Liver (tissue), 9 donors: ENCODE results near the gene SLC14A1. TPM values are rescaled to one million over a fixed set of nuclear protein-coding genes. Genes with fewer than 3 reads are reported as not detected.

Experiments used
- DNase-seq: peaks from one replicate; pipeline ENCODE4 v3.0.0-alpha.2; 2017; ENCODE audit warnings: low spot score
- H3K27ac ChIP-seq, 2 donors: one replicate each; pipeline ENCODE4 v1.7.0; 2013; ENCODE audit warnings: inconsistent platforms in 2 of 2, low read length in 2 of 2, control low read depth in 1 of 2, low read depth in 1 of 2, mild to moderate bottlenecking in 1 of 2
- H3K27me3 ChIP-seq, 4 donors: one replicate each; pipeline versions ENCODE4 v1.6.1 to v1.7.0; 2013; ENCODE audit warnings: low read length in 3 of 4, inconsistent platforms in 1 of 4, mild to moderate bottlenecking in 1 of 4, moderate library complexity in 1 of 4; ENCODE audit not compliant: control insufficient read depth in 4 of 4, insufficient read depth in 4 of 4
- H3K36me3 ChIP-seq, 4 donors: one replicate each; pipeline versions ENCODE4 v1.6.1 to v1.7.0; 2013; ENCODE audit warnings: low read length in 3 of 4, mild to moderate bottlenecking in 3 of 4, low read depth in 1 of 4, moderate library complexity in 1 of 4; ENCODE audit not compliant: control insufficient read depth in 4 of 4, insufficient read depth in 3 of 4
- H3K4me1 ChIP-seq, 4 donors: one replicate each; pipeline versions ENCODE4 v1.6.1 to v1.7.0; 2013; ENCODE audit warnings: low read length in 3 of 4, mild to moderate bottlenecking in 3 of 4, moderate library complexity in 1 of 4; ENCODE audit not compliant: control insufficient read depth in 4 of 4, insufficient read depth in 4 of 4
- H3K4me3 ChIP-seq, 3 donors: one replicate each; pipeline versions ENCODE4 v1.6.1 to v1.7.0; 2013; ENCODE audit warnings: low read length in 3 of 3, control low read depth in 1 of 3, low read depth in 1 of 3, mild to moderate bottlenecking in 1 of 3
- H3K9ac ChIP-seq, 2 donors: one replicate each; pipeline ENCODE4 v1.7.0; 2013; ENCODE audit warnings: low read length in 2 of 2, mild to moderate bottlenecking in 2 of 2, moderate library complexity in 2 of 2, control low read depth in 1 of 2, low read depth in 1 of 2
- H3K9me3 ChIP-seq, 4 donors: one replicate each; pipeline versions ENCODE4 v1.6.1 to v1.7.0; 2013; ENCODE audit warnings: low read length in 3 of 4; ENCODE audit not compliant: control insufficient read depth in 4 of 4
- ATF3 ChIP-seq: IDR thresholded peaks from 2 replicates; pipeline ENCODE4 v1.6.1; 2016; ENCODE audit warnings: antibody characterized with exemption
- CTCF ChIP-seq: fragments of 150-350 bp; IDR thresholded peaks from 2 replicates; pipeline ENCODE4 v1.5.1; 2017; ENCODE audit warnings: improper control_type of control experiment, low read depth, low read length; ENCODE audit not compliant: missing input control
- EGR1 ChIP-seq, 2 donors: IDR thresholded peaks; 2 replicates each; pipeline ENCODE4 v1.6.1; 2016 to 2018; ENCODE audit warnings: antibody characterized with exemption in 2 of 2, low read depth in 2 of 2
- FOXA1 ChIP-seq: IDR thresholded peaks from 2 replicates; pipeline ENCODE4 v1.6.1; 2016; ENCODE audit warnings: antibody characterized with exemption
- FOXA2 ChIP-seq: IDR thresholded peaks from 2 replicates; pipeline ENCODE4 v1.6.1; 2016; ENCODE audit warnings: antibody characterized with exemption
- GABPA ChIP-seq, 2 donors: IDR thresholded peaks in 1 of 2; conservative IDR thresholded peaks in 1 of 2; 2 replicates each; pipeline ENCODE4 v1.6.1; 2016; ENCODE audit warnings: antibody characterized with exemption in 2 of 2, mild to moderate bottlenecking in 1 of 2, moderate library complexity in 1 of 2
- HNF4A ChIP-seq, 2 donors: conservative IDR thresholded peaks; 2 replicates each; pipeline ENCODE4 v1.6.1; 2016; ENCODE audit warnings: antibody characterized with exemption in 2 of 2, mild to moderate bottlenecking in 2 of 2
- HNF4G ChIP-seq: IDR thresholded peaks from 2 replicates; pipeline ENCODE4 v1.6.1; 2016; ENCODE audit warnings: antibody characterized with exemption
- JUND ChIP-seq, 2 donors: IDR thresholded peaks; 2 replicates each; pipeline ENCODE4 v1.6.1; 2016; ENCODE audit warnings: antibody characterized with exemption in 2 of 2
- MAX ChIP-seq: IDR thresholded peaks from 2 replicates; pipeline ENCODE4 v1.6.1; 2016; ENCODE audit warnings: antibody characterized with exemption
- NR2F2 ChIP-seq: IDR thresholded peaks from 2 replicates; pipeline ENCODE4 v1.6.1; 2016; ENCODE audit warnings: antibody characterized with exemption
- RAD21 ChIP-seq, 2 donors: IDR thresholded peaks; 2 replicates each; pipeline ENCODE4 v1.6.1; 2016; ENCODE audit warnings: antibody characterized with exemption in 2 of 2, mild to moderate bottlenecking in 2 of 2
- REST ChIP-seq: IDR thresholded peaks from 2 replicates; pipeline ENCODE4 v1.6.1; 2016; ENCODE audit warnings: antibody characterized with exemption, mild to moderate bottlenecking
- RXRA ChIP-seq, 2 donors: IDR thresholded peaks; 2 replicates each; pipeline ENCODE4 v1.6.1; 2017 to 2018; ENCODE audit warnings: antibody characterized with exemption in 2 of 2, mild to moderate bottlenecking in 1 of 2
- SP1 ChIP-seq: IDR thresholded peaks from 2 replicates; pipeline ENCODE4 v1.6.1; 2018; ENCODE audit warnings: antibody characterized with exemption, mild to moderate bottlenecking
- YY1 ChIP-seq: IDR thresholded peaks from 2 replicates; pipeline ENCODE4 v1.6.1; 2016; ENCODE audit warnings: antibody characterized with exemption, mild to moderate bottlenecking
- ZBTB33 ChIP-seq: IDR thresholded peaks from 2 replicates; pipeline ENCODE4 v1.6.1; 2016; ENCODE audit warnings: antibody characterized with exemption
- WGBS: extraction: QIAGEN DNeasy Blood & Tissue Kit; methylation state at CpG from one replicate; pipeline ENCODE4 v1.1.7; 2013; 5-methylcytosine and 5-hydroxymethylcytosine counted together
- polyA plus RNA-seq, 2 donors: library from polyadenylated mRNA; stranded (reverse) in 1 of 2; unstranded in 1 of 2; fragments of 200-250 nt in 1 of 2; fragments of >200 nt in 1 of 2; fragmentation: Nextera tagmentation in 1 of 2; extraction: Ambion mirVana in 1 of 2; gene quantifications; one replicate each; pipeline versions ENCODE4 v1.2.1 to v1.2.3, GENCODE V29; 2013 to 2015
- total RNA-seq, 2 donors: library from RNA; depleted of rRNA; stranded (reverse); fragments of >200 nt; gene quantifications; one replicate each; pipeline ENCODE4 v1.2.3, GENCODE V29; 2014
- donor health status: healthy.
- donor health status: healthy.
- donor health status: healthy.
- donor health status: healthy.
- donor health status: healthy.

SLC14A1 gene
- total and polyA plus RNA-seq, 4 donors = 0.56 to 96.7 (median 0.80) TPM

- Histone ChIP-seq H3K27ac (no peak overlapping the region), H3K9me3 (no peaks in the 10 kb centered on the region), H3K9ac (no peak overlapping the region), H3K4me3 (no peak overlapping the region), H3K27me3 (no peaks in the 10 kb centered on the region), H3K36me3 (no peaks in the 10 kb centered on the region), H3K4me1 (no peaks in the 10 kb centered on the region)
- no peak for DNase-seq
- TF ChIP-seq JUND (IDR thresholded peaks at IDR 0.05) = no peak
- no peak for TF ChIP-seq FOXA1
- TF ChIP-seq SP1 = no peak
- no peak for TF ChIP-seq YY1
- no peak for TF ChIP-seq CTCF
- no peak for TF ChIP-seq MAX
- TF ChIP-seq REST = no peak
- TF ChIP-seq RAD21 (IDR thresholded peaks at IDR 0.05) = no peak
- no peak for TF ChIP-seq ZBTB33
- no peak for TF ChIP-seq FOXA2
- no peak for TF ChIP-seq ATF3
- no peak for TF ChIP-seq HNF4A (conservative IDR thresholded peaks at IDR 0.05)
- 84% methylated on average over 4 of the region's 4 CpGs for WGBS
These were observed 45.5 kb upstream of the SLC14A1 start for GRCh38 chr18:45678441-45678840.

GRCh38 chr18:45678850-45679249, 45.1 kb upstream of the SLC14A1 start:
- H3K9ac ChIP-seq = no peak overlapping the region
- no peak overlapping the region for H3K4me3 ChIP-seq
- no peak overlapping the region for H3K27ac ChIP-seq
- TF ChIP-seq HNF4G (no peak), NR2F2 (no peak), EGR1 (IDR thresholded peaks at IDR 0.05; ENCODE audit: low read depth in 2 of 2) (no peak), RAD21 (IDR thresholded peaks at IDR 0.05) (no peak), FOXA1 (no peak), ZBTB33 (no peak), HNF4A (conservative IDR thresholded peaks at IDR 0.05) (no peak), RXRA (IDR thresholded peaks at IDR 0.05) (no peak), CTCF (no peak), JUND (IDR thresholded peaks at IDR 0.05) (no peak), MAX (no peak), GABPA (IDR thresholded peaks at IDR 0.05 in 1 of 2, conservative IDR thresholded peaks at IDR 0.05 in 1 of 2) (no peak)
- no peaks in the 10 kb centered on the region for H3K4me1 ChIP-seq
- no peaks in the 10 kb centered on the region for H3K36me3 ChIP-seq
- H3K27me3 ChIP-seq = no peaks in the 10 kb centered on the region
- 54% methylated on average over 1 of the region's 1 CpG for whole genome bisulfite sequencing
- no peaks in the 10 kb centered on the region for H3K9me3 ChIP-seq
- no peak for DNase-seq
